Raji (cell line): ENCODE measurements around the gene PDZD7.

Source experiments
- POLR2A ChIP-seq: IDR thresholded peaks from 2 replicates; pipeline ENCODE4 v1.6.1; 2011; ENCODE audit warnings: low read depth, low read length, control low read depth; ENCODE audit not compliant: insufficient read depth

Gene PDZD7

GRCh38 chr10:100981178-100981772 lies 49.7 kb downstream of the PDZD7 start:
- TF ChIP-seq POLR2A = no peak

DNA sequence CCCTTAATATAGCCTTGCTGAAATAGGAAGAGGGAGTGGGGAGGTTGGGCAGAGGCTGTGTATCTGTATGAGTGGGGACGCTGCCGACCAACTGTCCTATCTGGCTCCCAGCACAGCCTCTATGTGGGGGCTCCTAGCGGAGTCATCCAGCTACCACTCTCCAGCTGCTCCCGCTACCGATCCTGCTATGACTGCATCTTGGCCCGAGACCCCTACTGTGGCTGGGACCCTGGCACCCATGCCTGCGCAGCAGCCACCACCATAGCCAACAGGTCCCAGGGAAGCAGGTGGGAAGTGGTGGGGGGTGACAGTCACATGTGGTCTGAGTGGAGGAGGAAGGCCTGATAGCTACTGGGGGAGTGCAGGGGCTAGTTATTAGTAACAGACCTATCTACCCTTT lies 50.2 kb downstream of the PDZD7 start:
- no peak for TF ChIP-seq POLR2A

GRCh38 chr10:100980311-100980710 lies 50.6 kb downstream of the PDZD7 start:
- TF ChIP-seq POLR2A = no peak

DNA sequence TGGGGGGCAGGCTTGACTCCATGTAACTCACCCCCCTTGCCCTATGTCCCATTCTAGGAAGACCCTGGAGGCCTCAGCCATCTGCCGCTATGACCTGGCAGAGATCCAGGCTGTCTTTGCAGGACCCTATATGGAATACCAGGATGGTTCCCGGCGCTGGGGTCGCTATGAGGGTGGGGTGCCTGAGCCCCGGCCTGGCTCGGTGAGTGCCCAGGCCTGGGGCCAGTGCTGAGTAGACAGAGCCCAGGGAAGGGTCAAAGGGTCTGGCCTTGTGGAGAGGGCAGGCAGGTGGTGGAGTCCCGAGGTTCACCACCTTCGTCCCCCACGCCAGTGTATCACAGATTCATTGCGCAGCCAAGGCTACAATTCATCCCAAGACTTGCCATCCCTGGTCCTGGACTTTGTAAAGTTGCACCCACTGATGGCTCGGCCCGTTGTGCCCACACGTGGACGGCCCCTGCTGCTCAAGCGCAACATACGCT lies 51.1 kb downstream of the PDZD7 start:
- no peak for TF ChIP-seq POLR2A

DNA sequence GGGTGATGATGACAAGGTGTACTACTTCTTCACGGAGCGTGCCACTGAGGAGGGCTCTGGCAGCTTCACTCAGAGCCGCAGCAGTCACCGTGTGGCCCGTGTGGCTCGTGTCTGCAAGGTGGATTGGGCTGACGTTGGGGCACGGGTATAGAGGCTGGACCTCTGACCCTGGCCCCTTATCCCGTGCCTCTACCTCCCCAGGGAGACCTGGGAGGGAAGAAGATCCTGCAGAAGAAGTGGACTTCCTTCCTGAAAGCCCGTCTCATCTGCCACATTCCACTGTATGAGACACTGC lies 52.1 kb downstream of the PDZD7 start:
- TF ChIP-seq POLR2A = no peak

DNA sequence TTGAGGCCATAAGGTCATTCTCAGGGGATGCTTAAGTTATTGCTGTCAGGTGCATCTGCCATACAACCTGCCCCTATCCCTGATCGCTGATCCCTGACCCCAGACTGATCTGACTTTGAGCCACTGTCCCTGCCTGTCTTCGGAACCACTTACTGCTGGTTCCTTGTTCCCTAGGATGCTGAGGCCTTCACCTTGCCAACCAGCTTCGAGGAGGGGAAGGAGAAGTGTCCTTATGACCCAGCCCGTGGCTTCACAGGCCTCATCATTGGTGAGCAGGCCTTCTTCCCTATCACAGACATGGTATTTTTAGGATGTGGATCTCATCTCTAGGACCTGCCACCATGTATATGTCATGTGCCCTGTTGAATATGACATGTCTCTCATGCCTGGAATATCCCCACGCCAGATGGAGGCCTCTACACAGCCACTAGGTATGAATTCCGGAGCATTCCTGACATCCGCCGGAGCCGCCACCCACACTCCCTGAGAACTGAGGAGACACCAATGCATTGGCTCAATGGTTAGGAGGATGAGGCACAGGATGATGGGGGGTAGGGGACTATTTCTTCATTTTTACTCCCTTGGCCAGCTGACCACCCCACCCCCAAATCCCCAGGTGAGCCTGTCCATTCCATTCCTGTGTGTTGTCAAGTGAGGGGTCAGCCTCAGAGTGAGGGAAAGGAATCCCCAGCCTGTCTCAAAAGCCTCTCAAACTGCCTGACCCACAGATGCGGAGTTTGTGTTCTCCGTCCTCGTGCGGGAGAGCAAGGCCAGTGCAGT lies 52.6 kb downstream of the PDZD7 start:
- TF ChIP-seq POLR2A = no peak

GRCh38 chr10:100977436-100977835 lies 53.5 kb downstream of the PDZD7 start:
- no peak for TF ChIP-seq POLR2A

GRCh38 chr10:100976906-100977305 lies 54.0 kb downstream of the PDZD7 start:
- no peak for TF ChIP-seq POLR2A

- no peak for TF ChIP-seq POLR2A
These were observed 57.9 kb downstream of the PDZD7 start for GRCh38 chr10:100972904-100973535.

DNA sequence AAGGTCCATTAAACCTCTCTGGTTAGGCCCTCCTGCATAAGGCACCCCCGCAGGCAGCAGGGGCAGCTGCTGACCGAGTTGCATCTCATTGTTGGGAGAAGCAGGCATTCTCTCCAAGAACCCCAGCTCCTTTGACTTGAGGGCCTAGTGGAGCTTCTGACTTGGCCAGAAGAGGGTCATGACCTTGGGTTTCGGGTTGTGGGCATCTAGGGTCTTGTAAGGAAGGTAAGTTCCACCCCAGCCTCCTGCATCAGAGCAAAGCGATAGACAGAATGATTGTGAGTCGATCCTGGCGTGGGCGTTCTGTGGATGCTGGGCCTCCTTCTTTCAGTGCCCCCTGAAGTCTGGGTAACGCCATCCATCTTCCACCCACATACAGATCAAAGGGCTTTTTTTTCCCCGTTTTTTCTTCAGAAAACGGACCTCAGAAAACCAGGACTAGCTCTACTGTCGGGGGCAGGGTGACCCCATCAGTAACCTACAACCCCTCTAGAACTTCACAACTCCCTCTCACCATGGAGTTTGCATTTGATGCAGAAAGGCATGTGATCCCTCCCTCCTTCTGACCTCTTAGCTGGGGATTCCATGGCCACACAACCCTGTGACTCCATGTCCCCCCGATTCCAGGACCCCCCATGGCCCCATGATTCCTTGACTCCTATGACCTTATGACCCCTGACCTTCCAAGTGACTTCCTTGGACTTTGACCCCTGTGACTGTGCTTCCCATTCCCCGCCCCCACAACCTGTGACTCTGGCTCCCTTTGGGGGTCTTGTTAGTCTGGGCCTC lies 58.6 kb downstream of the PDZD7 start:
- TF ChIP-seq POLR2A = no peak

GRCh38 chr10:100970914-100971811 lies 59.8 kb downstream of the PDZD7 start:
- TF ChIP-seq POLR2A = no peak

- TF ChIP-seq POLR2A = no peak
These were observed 60.6 kb downstream of the PDZD7 start for GRCh38 chr10:100970076-100970913.

GRCh38 chr10:100969187-100970075 lies 61.5 kb downstream of the PDZD7 start, which contains the start of gene SEMA4G:
TSS of gene SEMA4G (plus strand) at chr10:100969504. CDS start at chr10:100972913, 3,409 bp downstream.
- no peak for TF ChIP-seq POLR2A
